SK-MEL-5 (cell line): ENCODE measurements around the gene GGN. TPM values are rescaled to one million over a fixed set of nuclear protein-coding genes. Genes with fewer than 3 reads are reported as not detected.
"Not testable (repeated sequence)": the region's sequence is repeated elsewhere in the genome, so short reads cannot be mapped to it uniquely, and the experiment has no call there.

Source experiments
- DNase-seq: peaks from one replicate; pipeline ENCODE4 v3.0.0-alpha.2; 2016; ENCODE audit warnings: low read depth, low spot score
- in situ Hi-C: cut with HindIII; loops from 2 replicates; pipeline ENCODE4 v1.10.0; 2016; ENCODE audit warnings: low sequenced_read_pairs, high pct_unique_total_duplicates, low pct_unique_long_range_greater_than_20kb
- total RNA-seq: library from RNA; depleted of rRNA; stranded (reverse); fragments of >200 nt; shearing (Covaris generic); gene quantifications from 2 replicates; pipeline ENCODE4 v1.2.3, GENCODE V29; 2014; rRNA removed

The GGN gene
- total RNA-seq, 1 experiment from 2014 or later, result not detected

DNA sequence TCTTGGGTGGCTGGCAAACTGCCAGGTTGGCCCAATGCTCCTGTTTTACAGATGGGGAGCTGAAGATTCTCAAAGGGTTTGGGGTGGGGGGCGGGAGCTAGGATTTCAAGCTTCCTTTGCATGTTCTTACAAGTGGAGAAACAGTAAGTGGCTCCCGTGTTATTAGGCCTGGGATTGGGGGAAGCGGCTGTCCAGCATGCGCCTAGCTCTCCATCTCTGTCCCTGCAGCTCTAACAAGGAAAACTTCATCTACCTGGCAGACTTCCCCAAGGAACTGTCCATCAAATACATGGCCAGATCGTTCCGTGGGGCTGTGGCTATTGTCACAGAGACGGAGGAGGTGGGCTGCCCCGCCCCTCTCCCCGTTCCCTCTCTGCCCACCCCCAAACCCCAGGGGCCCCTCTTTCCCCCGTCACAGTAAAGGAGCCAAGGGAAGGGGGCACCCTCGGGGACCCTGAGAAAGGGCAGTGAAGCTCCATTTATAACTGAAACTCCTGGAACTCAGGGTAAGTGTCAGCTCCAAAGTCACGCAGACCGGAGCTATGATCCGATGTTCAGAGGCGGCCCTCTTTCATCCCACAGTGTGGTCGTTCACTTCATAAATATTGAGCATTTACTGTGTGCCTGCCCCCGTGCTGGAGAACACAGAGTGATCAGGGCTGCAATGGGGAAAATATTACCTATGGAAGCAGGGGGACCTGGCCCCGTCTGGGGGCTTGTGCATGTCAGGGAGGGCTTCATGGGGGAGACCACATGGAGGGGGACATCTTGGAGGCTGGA is 28.4 kb downstream of the GGN start:
- no peak for DNase-seq
- in situ Hi-C loops, result no loop called here

GRCh38 chr19:38358071-38358470 is 29.8 kb downstream of the GGN start:
- DNase-seq, result no peak

DNA sequence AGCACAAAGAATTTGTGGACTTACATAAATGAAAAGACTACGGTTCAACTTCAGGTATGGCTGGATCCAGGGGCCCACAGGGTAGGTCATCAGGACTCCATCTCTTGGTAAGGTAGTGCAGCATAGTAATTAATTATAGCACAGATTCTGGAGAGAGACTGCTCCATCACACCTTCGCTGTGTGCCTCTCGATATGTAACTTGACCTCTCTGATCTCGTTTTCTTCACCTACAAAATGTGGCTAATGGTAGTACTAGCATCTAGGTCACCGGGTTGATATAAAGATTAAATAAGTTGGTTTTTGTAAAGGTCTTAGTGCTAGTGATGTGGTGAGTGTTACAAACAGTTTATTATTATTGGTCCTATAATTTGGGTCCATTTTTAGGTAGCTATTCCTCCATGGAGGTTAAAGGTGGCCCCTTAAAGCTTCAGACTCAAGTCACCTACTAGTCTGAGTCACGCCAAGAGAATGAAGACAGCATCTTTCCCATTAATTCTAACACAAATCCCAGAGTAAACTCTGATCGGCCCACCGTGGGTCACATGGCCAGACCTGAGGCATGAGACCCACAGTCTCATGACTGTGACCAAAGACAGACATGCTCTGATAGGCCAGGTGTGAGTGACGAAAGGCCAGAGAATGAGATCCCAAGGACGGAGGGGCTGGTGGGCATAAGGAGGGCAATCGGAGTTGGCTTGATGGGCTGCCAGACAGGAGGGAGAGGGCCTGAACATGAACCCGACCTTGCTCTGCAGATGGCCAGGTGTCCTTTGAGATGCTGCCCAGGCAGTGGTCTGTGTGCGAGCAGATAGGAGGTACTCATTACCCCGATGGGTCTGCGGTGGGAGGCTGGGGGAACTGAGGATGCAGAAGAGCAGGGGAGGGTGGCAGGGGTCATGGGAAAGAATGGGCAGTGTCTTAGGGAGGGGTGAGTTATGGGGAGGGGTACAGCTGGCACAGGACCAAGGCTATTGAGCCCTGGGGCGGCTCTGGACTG is 31.8 kb downstream of the GGN start:
- in situ Hi-C loops, result no loop called here
- no peak for DNase-seq

More at GRCh38 chr19:38358071-38358470, 29.8 kb downstream of the GGN start:
- in situ Hi-C loops, result no loop called here

DNA sequence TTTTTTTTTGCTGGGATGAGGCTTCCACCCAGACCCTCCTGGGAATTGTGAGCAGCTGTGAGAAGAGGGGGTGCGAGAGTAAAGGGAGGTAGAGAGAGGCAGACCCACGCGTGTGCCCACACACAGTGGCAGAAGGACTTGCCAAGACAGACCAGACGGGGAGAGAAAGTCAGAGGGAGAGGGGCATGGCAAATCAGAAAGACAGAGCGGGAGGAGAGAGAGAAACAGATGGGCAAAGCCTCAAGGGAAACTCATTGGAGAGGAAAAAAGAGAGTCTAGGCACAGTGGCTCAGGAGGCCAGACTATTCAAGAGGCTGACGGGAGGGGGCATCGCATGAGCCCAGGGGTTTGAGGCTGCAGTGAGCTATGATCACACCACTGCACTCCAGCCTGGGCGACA is 35.2 kb downstream of the GGN start:
- in situ Hi-C loops, result no loop called here

DNA sequence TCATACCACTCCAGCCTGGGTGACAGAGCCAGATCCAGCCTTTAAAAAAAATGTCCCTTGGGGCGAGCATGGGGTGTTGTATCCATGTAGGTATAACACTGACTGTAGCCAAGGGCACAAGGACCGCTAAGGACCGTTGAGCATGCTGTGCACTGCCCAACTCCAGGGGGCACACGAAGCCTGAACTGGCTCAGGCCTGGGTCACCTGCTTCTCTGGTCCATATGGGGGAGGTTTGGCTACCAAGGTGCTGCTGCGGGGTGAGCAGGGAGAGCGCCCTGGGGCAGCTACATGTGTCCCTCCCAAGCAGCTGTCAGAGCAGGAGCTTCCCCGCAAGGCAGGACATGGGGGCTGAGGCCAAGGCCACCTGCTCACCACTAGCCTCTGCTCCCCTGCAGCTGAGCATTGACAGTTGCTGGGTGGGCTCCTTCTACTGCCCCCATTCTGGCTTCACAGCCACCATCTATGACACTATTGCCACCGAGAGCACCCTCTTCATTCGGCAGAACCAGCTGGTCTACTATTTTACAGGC is 35.9 kb downstream of the GGN start:
- in situ Hi-C loops, result no loop called here
- DNase-seq, result no peak

More for the DNA sequence above, 35.2 kb downstream of the GGN start:
- no peak for DNase-seq

- no peak for DNase-seq
- in situ Hi-C loops, result no loop called here
Observed at GRCh38 chr19:38350883-38351282, 37.0 kb downstream of the GGN start.

DNA sequence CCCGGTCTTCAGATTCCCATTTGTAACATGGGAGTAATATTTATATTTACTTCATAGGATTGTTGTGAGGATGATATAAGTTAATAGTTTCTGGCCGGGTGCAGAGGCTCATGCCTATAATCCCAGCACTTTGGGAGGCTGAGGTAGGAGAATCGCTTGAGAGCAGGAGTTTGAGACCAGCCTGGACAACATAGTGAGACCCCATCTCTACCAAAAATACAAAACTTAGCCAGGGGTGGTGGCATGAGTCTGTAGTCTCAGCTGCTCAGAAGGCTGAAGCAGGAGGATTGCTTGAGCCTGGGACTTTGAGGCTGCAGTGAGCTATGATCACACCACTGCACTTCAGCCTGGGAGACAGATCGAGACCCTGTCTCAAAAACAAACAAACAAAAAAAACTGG is 41.0 kb downstream of the GGN start:
- in situ Hi-C loops, result no loop called here

GRCh38 chr19:38340927-38341326 is 46.9 kb downstream of the GGN start:
- DNase-seq, result no peak
- in situ Hi-C loops, result no loop called here

More for the DNA sequence above, 41.0 kb downstream of the GGN start:
- DNase-seq, result no peak

DNA sequence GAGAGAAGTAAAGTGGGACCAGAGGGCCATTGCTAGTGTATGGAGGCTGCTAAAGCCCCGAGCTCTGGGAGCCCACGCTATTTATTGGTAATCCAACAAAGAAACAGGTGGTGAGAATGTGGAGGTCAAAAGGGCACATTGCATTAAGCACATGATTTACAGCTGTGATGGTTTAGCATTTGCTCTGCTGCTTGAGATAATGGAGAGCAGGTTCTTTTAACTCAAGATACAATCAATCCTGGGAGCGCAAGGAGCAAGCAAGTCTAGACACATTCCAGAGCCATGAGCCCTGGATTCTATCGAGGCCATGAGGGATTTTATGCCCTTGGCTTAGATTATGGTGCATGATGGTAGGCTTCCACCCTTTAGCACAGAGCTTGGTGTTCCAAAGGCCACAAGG is 48.8 kb downstream of the GGN start:
- DNase-seq, in situ Hi-C loops: not testable (repeated sequence)

- in situ Hi-C loops, result no loop called here
- DNase-seq, result no peak
Observed at GRCh38 chr19:38337360-38337653, 50.5 kb downstream of the GGN start.

- in situ Hi-C loops, result no loop called here
- peak; percentile 94 for DNase-seq
Observed at GRCh38 chr19:38336638-38337359, 51.0 kb downstream of the GGN start.

- peak; percentile 94 for DNase-seq
- in situ Hi-C loops, result no loop called here
Observed at GRCh38 chr19:38335949-38336637, 51.7 kb downstream of the GGN start.

Other genes starting within 250 kb of the GGN start
- gene DPF1, start 163.8 kb downstream of the GGN start, total RNA-seq, result 1.7 and 2.5 TPM in 2 replicates
- not detected in 2 replicates for gene PPP1R14A, start 131.7 kb downstream of the GGN start, total RNA-seq
- not detected in 2 replicates for gene SPINT2, start 123.5 kb downstream of the GGN start, total RNA-seq
- not detected in 2 replicates for gene C19orf33, start 83.8 kb downstream of the GGN start, total RNA-seq
- gene YIF1B, start 72.1 kb downstream of the GGN start, total RNA-seq, result 106 and 124 TPM in 2 replicates
- gene KCNK6, start 68.2 kb downstream of the GGN start, total RNA-seq, result 0.05 and 0.16 TPM in 2 replicates
- 0.11 and 1.9 TPM in 2 replicates for gene CATSPERG, start 52.2 kb downstream of the GGN start, total RNA-seq
- 279 and 300 TPM in 2 replicates for gene PSMD8, start 13.5 kb downstream of the GGN start, total RNA-seq
- 0.05 and 0.42 TPM in 2 replicates for gene SPRED3, start 663 bp upstream of the GGN start, total RNA-seq
- gene FAM98C, start 15.1 kb upstream of the GGN start, total RNA-seq, result 6.9 and 8.9 TPM in 2 replicates
- gene RASGRP4, start 38.2 kb upstream of the GGN start, total RNA-seq, result not detected in 2 replicates
- 0.03 TPM in 1 of 2 replicates, not detected in the other for gene RYR1, start 45.7 kb upstream of the GGN start, total RNA-seq
- 0.29 TPM in 1 of 2 replicates, not detected in the other for gene MAP4K1, start 229.9 kb upstream of the GGN start, total RNA-seq
- 257 and 294 TPM in 2 replicates for gene EIF3K, start 231.2 kb upstream of the GGN start, total RNA-seq